MM.1S (cell line): Measurements from ENCODE around the gene RGPD3.
"Not testable (repeated sequence)": the region's sequence is repeated elsewhere in the genome, so short reads cannot be mapped to it uniquely, and the experiment has no call there.

Source experiments
- EZH2 ChIP-seq: fragments of 300-600 bp; sonication (generic); optimal IDR thresholded peaks from 2 replicates; pipeline ENCODE3; 2017; ENCODE audit warnings: low read depth, mild to moderate bottlenecking, antibody characterized with exemption, low read length, mixed read lengths
- EZH2phosphoT487 ChIP-seq: fragments of 300-600 bp; sonication (generic); IDR thresholded peaks from 2 replicates; pipeline ENCODE4 v1.6.1; 2018; ENCODE audit warnings: antibody characterized with exemption, low read length
- TF ChIP-seq, protein P1 (sequence below): fragments of 300-600 bp; sonication (generic); IDR thresholded peaks from 2 replicates; pipeline ENCODE4 v1.5.1; 2016; ENCODE audit warnings: antibody characterized with exemption, low read length, mixed read lengths

DNA sequence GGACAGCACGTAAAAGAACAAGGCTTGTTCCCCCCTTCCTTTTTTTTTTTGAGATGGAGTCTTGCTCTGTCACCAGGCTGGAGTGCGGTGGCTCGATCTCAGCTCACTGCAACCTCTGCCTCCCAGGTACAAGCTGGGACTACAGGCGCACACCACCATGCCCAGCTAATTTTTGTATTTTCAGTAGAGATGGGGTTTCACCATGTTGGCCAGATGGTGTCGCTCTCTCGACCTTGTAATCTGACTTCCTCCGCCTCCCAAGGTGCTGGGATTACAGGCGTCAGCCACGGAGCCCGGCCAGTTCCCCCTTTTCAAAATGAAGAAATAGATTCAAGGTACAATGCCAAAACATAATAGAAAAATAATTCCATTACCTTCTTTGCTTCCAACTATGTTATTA, 6.3 kb downstream of the RGPD3 start:
- TF ChIP-seq, protein P1, sequence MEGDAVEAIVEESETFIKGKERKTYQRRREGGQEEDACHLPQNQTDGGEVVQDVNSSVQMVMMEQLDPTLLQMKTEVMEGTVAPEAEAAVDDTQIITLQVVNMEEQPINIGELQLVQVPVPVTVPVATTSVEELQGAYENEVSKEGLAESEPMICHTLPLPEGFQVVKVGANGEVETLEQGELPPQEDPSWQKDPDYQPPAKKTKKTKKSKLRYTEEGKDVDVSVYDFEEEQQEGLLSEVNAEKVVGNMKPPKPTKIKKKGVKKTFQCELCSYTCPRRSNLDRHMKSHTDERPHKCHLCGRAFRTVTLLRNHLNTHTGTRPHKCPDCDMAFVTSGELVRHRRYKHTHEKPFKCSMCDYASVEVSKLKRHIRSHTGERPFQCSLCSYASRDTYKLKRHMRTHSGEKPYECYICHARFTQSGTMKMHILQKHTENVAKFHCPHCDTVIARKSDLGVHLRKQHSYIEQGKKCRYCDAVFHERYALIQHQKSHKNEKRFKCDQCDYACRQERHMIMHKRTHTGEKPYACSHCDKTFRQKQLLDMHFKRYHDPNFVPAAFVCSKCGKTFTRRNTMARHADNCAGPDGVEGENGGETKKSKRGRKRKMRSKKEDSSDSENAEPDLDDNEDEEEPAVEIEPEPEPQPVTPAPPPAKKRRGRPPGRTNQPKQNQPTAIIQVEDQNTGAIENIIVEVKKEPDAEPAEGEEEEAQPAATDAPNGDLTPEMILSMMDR: not testable (repeated sequence)
- not testable (repeated sequence) for TF ChIP-seq EZH2phosphoT487, EZH2
